Neural cell (in vitro differentiated cells): ENCODE data around the gene NFS1.

ENCODE experiments used
- CTCF ChIP-seq: fragments of 450-650 bp; IDR thresholded peaks from 2 replicates; pipeline ENCODE4 v1.5.1; 2014; ENCODE audit warnings: antibody characterized with exemption, mild to moderate bottlenecking, moderate library complexity; ENCODE audit not compliant: poor library complexity, severe bottlenecking
- EZH2 ChIP-seq: fragments of 200-600, 300-800 bp; shearing (Covaris generic), sonication (generic); IDR thresholded peaks from 2 replicates; pipeline ENCODE4 v1.6.1; 2014; ENCODE audit warnings: antibody characterized with exemption, low read length, borderline replicate concordance, mild to moderate bottlenecking; ENCODE audit not compliant: insufficient read depth, poor library complexity, severe bottlenecking
- POLR2AphosphoS5 ChIP-seq: IDR thresholded peaks from 2 replicates; pipeline ENCODE4 v1.6.1; 2012
- SMC3 ChIP-seq: fragments of 450-650 bp; conservative IDR thresholded peaks from 2 replicates; pipeline ENCODE4 v1.6.1; 2014; ENCODE audit warnings: antibody characterized with exemption, mild to moderate bottlenecking, moderate library complexity; ENCODE audit not compliant: poor library complexity
- TAF1 ChIP-seq: IDR thresholded peaks from 2 replicates; pipeline ENCODE4 v1.6.1; 2012; ENCODE audit warnings: low read depth
- TF ChIP-seq, protein P1 (sequence below): IDR thresholded peaks from 2 replicates; pipeline ENCODE4 v1.6.1; 2012; ENCODE audit warnings: borderline replicate concordance

- TF ChIP-seq POLR2AphosphoS5 (no peak), CTCF (no peak), EZH2 (no peak), SMC3 (no peak), TAF1 (no peak)
- TF ChIP-seq, protein P1, sequence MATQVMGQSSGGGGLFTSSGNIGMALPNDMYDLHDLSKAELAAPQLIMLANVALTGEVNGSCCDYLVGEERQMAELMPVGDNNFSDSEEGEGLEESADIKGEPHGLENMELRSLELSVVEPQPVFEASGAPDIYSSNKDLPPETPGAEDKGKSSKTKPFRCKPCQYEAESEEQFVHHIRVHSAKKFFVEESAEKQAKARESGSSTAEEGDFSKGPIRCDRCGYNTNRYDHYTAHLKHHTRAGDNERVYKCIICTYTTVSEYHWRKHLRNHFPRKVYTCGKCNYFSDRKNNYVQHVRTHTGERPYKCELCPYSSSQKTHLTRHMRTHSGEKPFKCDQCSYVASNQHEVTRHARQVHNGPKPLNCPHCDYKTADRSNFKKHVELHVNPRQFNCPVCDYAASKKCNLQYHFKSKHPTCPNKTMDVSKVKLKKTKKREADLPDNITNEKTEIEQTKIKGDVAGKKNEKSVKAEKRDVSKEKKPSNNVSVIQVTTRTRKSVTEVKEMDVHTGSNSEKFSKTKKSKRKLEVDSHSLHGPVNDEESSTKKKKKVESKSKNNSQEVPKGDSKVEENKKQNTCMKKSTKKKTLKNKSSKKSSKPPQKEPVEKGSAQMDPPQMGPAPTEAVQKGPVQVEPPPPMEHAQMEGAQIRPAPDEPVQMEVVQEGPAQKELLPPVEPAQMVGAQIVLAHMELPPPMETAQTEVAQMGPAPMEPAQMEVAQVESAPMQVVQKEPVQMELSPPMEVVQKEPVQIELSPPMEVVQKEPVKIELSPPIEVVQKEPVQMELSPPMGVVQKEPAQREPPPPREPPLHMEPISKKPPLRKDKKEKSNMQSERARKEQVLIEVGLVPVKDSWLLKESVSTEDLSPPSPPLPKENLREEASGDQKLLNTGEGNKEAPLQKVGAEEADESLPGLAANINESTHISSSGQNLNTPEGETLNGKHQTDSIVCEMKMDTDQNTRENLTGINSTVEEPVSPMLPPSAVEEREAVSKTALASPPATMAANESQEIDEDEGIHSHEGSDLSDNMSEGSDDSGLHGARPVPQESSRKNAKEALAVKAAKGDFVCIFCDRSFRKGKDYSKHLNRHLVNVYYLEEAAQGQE, result no peak
Measured at GRCh38 chr20:35698298-35699126, 640 bp downstream of the NFS1 start.
